BJ (cell line): Measurements from ENCODE around the gene GLI1. TPM values are rescaled to one million over a fixed set of nuclear protein-coding genes. Genes with fewer than 3 reads are reported as not detected.

ENCODE experiments used
- CTCF ChIA-PET: fragments of 350-600 bp; formaldehyde crosslinking; extraction: SDS; loops from one replicate; lab custom pipeline; 2021; ENCODE audit warnings: antibody characterized with exemption, inconsistent platforms; lab: Yijun Ruan, JAX
- POLR2A ChIA-PET: fragments of 300-600 bp; sonication (Branson Sonifier 250); formaldehyde crosslinking; extraction: SDS; loops from one replicate; lab custom pipeline; 2021; ENCODE audit warnings: antibody characterized with exemption; lab: Charles Lee
- DNase-seq: peaks from one replicate; pipeline ENCODE4 v3.0.0-alpha.2; 2011; ENCODE audit warnings: low read depth
- H3K27me3 ChIP-seq: 2 replicates; pipeline ENCODE4 v1.6.0; 2011; ENCODE audit warnings: low read length; ENCODE audit not compliant: control insufficient read depth, insufficient read depth
- H3K36me3 ChIP-seq: 2 replicates; pipeline ENCODE4 v1.5.1; 2011; ENCODE audit warnings: low read length; ENCODE audit not compliant: control insufficient read depth, insufficient read depth
- H3K4me3 ChIP-seq: 2 replicates; pipeline ENCODE4 v1.5.1; 2011; ENCODE audit warnings: low read depth, mild to moderate bottlenecking, control low read depth, low read length
- polyA plus RNA-seq: library from polyadenylated mRNA; depleted of rRNA; stranded (reverse); fragments of >200 nt; gene quantifications from 2 replicates; pipeline ENCODE4 v1.2.3, GENCODE V29; 2011
- TF ChIP-seq, protein P1 (sequence below): IDR thresholded peaks from 2 replicates; pipeline ENCODE4 v1.5.1; 2011; ENCODE audit warnings: low read depth, mild to moderate bottlenecking, control low read depth, inconsistent platforms, low read length, moderate library complexity; ENCODE audit not compliant: insufficient read depth

The GLI1 gene
- polyA plus RNA-seq, 1 experiment, result 9.0 TPM

DNA sequence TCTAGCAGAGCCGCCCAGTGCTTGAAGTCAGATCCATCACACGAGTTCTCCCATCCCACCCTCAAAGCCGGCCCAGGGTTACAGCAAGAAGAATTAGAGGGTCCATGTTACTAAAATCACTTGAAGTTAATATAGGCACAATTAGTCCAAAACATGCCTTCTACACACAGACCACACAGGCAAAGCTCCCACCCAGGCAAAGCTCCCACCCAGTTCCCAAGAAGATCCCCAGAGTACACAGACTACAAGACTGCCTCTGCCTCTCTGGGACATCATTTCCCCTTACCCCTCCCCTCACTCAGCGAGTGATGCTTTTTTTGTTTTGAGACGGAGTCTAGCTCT is 3.3 kb downstream of the GLI1 start:
- H3K4me3 ChIP-seq, result no peak overlapping the region
- ChIA-PET CTCF (interaction anchor here (0.7 to 16.7 kb wide), 14 partner anchors 8 to 249 kb away, joined by 3 to 411 read pairs (median 5); partner anchors contain the start of genes ARHGAP9, INHBE and MBD6), POLR2A (interaction anchor here (0.5 to 0.6 kb wide), 2 partner anchors 121 to 197 kb away, joined by 3 to 6 read pairs; no protein-coding TSS in a partner anchor)

DNA sequence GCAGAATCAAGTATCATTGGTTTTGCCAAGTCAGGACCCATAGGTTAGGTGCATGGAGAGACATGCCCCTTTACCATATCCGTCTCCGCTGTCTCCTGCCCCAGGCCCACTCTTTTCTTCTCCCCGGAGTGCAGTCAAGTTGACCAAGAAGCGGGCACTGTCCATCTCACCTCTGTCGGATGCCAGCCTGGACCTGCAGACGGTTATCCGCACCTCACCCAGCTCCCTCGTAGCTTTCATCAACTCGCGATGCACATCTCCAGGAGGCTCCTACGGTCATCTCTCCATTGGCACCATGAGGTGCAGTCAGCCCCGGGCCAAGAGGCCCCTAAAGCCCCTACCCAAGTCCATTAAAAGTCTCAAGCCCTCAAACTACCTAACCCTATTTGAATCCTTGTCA is 5.0 kb downstream of the GLI1 start:
- no peaks in the 10 kb centered on the region; the same call in 1 of the 2 replicates for H3K27me3 ChIP-seq
- ChIA-PET POLR2A (no interaction called here), CTCF (interaction anchor here (1.2 to 16.7 kb wide), 6 partner anchors 12 to 225 kb away, joined by 3 to 411 read pairs (median 16); partner anchors contain the start of gene ARHGAP9)
- no peak overlapping the region for H3K4me3 ChIP-seq
- no peaks in the 10 kb centered on the region; the same call in 1 of the 2 replicates for H3K36me3 ChIP-seq
- TF ChIP-seq, protein P1, sequence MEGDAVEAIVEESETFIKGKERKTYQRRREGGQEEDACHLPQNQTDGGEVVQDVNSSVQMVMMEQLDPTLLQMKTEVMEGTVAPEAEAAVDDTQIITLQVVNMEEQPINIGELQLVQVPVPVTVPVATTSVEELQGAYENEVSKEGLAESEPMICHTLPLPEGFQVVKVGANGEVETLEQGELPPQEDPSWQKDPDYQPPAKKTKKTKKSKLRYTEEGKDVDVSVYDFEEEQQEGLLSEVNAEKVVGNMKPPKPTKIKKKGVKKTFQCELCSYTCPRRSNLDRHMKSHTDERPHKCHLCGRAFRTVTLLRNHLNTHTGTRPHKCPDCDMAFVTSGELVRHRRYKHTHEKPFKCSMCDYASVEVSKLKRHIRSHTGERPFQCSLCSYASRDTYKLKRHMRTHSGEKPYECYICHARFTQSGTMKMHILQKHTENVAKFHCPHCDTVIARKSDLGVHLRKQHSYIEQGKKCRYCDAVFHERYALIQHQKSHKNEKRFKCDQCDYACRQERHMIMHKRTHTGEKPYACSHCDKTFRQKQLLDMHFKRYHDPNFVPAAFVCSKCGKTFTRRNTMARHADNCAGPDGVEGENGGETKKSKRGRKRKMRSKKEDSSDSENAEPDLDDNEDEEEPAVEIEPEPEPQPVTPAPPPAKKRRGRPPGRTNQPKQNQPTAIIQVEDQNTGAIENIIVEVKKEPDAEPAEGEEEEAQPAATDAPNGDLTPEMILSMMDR, result no peak
- no peak for DNase-seq

More for the DNA sequence above, 3.3 kb downstream of the GLI1 start:
- Histone ChIP-seq H3K36me3 (no peaks in the 10 kb centered on the region; the same call in 1 of the 2 replicates), H3K27me3 (no peaks in the 10 kb centered on the region)
- DNase-seq, result no peak
- TF ChIP-seq, protein P1, result no peak

DNA sequence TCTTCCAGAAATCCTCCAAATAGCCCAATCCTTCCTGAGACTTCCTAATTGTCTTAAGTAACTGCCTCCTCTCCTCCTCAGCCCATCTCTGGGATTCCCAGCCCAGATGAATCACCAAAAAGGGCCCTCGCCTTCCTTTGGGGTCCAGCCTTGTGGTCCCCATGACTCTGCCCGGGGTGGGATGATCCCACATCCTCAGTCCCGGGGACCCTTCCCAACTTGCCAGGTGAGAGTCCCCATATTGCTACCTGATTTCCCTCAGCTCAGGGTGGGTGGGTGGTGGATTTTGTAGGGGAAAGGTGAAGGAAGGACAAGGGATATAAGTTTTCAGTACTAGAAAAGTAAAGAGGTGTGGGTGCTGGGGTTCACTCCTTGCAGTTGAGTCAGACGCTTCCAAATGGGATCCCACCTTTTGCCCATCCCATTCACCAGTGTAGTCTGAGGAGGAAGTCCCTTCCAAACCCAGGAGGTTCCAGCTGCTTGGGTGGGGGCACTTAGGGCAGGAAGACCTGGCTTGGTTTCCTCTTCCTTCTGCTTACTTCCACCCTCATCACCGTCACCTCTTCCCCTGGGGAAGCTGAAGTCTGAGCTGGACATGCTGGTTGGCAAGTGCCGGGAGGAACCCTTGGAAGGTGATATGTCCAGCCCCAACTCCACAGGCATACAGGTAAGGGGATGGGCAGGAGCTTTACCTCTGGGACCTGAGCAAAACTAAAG is 5.6 kb downstream of the GLI1 start:
- TF ChIP-seq, protein P1, result no peak
- no peak for DNase-seq
- POLR2A ChIA-PET, result interaction anchor here (0.5 kb wide), 1 partner anchor 32 kb away, joined by 6 read pairs; no protein-coding TSS in a partner anchor
- Histone ChIP-seq H3K36me3 (no peaks in the 10 kb centered on the region; the same call in 1 of the 2 replicates), H3K4me3 (no peak overlapping the region), H3K27me3 (no peaks in the 10 kb centered on the region; the same call in 1 of the 2 replicates)
- CTCF ChIA-PET, result interaction anchor here (0.7 to 4.4 kb wide), 9 partner anchors 9 to 226 kb away, joined by 3 to 21 read pairs (median 4); partner anchors contain the start of genes ARHGAP9 and INHBE

DNA sequence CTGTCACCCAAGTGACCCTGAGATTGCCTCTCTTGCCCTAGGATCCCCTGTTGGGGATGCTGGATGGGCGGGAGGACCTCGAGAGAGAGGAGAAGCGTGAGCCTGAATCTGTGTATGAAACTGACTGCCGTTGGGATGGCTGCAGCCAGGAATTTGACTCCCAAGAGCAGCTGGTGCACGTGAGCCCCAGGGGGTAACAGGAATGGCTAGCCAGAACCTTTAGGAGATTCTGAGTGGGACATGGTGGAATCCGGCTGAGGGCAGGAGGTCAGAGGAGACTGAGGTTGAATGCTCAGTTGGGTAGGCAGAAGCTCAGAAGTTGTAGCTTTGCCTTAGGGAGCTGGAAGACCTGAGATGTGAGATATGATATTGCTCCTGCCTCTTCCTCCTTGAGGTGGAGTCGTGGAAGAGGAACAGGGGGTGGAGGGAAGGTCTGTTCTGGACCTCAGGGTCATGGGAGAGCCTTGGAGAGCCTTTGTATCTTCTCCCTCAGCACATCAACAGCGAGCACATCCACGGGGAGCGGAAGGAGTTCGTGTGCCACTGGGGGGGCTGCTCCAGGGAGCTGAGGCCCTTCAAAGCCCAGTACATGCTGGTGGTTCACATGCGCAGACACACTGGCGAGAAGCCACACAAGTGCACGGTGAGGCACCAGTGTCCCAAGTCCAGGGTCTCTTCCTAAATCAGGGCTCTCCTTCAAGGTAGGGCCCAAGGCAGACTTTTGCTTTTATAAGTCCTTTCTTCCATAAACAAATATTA is 6.3 kb downstream of the GLI1 start:
- ChIA-PET POLR2A (interaction anchor here (0.5 to 0.6 kb wide), 2 partner anchors 31 to 52 kb away, joined by 3 to 6 read pairs; no protein-coding TSS in a partner anchor), CTCF (interaction anchor here (0.7 to 4.4 kb wide), 9 partner anchors 8 to 227 kb away, joined by 3 to 21 read pairs (median 4); partner anchors contain the start of genes ARHGAP9 and INHBE)
- TF ChIP-seq, protein P1, result no peak
- Histone ChIP-seq H3K4me3 (no peak overlapping the region), H3K27me3 (no peaks in the 10 kb centered on the region; the same call in 1 of the 2 replicates), H3K36me3 (no peaks in the 10 kb centered on the region; the same call in 1 of the 2 replicates)
- no peak for DNase-seq
